Measurements from ENCODE around the gene HEATR1. TPM values are rescaled to one million over a fixed set of nuclear protein-coding genes. Genes with fewer than 3 reads are reported as not detected.

Gene HEATR1
- total and polyA plus RNA-seq, 2 donors (not counting 1 experiment from before 2014, with no cell fraction given), result 6.1 to 50.6 TPM

DNA sequence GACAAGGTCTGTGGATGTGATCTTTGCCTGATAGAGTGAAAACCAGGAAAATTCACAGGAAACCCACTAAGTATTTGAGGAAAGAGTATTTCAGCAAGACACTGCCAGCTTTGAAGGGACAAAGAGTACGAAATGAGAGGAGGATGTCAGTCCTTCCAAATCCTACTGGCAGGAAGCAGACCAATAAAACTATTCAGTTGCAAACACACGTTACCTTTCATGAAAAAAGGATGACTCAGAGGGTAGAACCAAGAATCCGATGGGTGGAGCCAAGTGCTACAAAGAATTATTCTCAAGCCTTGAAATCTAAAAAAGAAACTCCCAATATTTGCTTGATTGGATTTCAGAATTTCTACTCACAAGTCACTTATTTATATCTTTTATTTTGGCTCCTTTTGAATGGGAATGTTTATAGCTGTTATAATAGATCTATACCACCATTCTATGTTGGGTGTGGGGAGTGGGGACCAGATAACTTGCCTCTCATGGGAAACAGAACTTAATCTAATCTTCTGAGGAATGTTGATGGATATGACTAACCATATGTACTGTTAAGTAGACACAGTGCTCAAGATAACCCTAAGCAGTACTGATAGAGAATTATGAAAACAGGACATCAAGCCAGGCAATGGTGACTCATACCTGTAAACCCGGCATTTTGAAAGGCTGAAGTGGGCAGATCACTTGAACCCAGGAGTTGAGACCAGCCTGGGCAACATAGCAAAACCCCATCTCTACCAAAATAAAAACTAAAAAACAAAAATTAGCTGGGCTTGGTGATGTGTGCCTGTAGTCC, 19.3 kb upstream of the HEATR1 start:
- Mint-ChIP-seq H3K4me3 (no peak overlapping the region), H3K27ac (no peak overlapping the region), H3K4me1 (no peaks in the 10 kb centered on the region), H3K27me3 (peaks cover 41% of the 10 kb centered on the region), H3K9me3 (ENCODE audit: insufficient read depth) (peaks cover 7% of the 10 kb centered on the region)
- no peaks in the 10 kb centered on the region for H3K4me1 ChIP-seq (ENCODE audit: control insufficient read depth in 2 of 2, insufficient read depth in 2 of 2, low read length in 2 of 2)
- H3K4me2 ChIP-seq (replicated peaks; ENCODE audit: low read depth, low read length, poor library complexity, severe bottlenecking), result no peak overlapping the region
- POLR2A ChIA-PET, result no interaction called here
- H3K79me2 ChIP-seq (ENCODE audit: control insufficient read depth, insufficient read depth, low read length), result no peaks in the 10 kb centered on the region
- WGBS (ENCODE audit: insufficient coverage), result no CpG with 5 or more reads among the region's 4 CpGs
- peaks cover 0 to 2% (median 1%) of the 10 kb centered on the region in 4 experiments for H3K27me3 ChIP-seq (replicated peaks in 1 of 4; ENCODE audit: control extremely low read depth in 1 of 4, control insufficient read depth in 3 of 4, insufficient read depth in 4 of 4, low read length in 3 of 4)
- no peak for DNase-seq
- TF ChIP-seq, protein P1, sequence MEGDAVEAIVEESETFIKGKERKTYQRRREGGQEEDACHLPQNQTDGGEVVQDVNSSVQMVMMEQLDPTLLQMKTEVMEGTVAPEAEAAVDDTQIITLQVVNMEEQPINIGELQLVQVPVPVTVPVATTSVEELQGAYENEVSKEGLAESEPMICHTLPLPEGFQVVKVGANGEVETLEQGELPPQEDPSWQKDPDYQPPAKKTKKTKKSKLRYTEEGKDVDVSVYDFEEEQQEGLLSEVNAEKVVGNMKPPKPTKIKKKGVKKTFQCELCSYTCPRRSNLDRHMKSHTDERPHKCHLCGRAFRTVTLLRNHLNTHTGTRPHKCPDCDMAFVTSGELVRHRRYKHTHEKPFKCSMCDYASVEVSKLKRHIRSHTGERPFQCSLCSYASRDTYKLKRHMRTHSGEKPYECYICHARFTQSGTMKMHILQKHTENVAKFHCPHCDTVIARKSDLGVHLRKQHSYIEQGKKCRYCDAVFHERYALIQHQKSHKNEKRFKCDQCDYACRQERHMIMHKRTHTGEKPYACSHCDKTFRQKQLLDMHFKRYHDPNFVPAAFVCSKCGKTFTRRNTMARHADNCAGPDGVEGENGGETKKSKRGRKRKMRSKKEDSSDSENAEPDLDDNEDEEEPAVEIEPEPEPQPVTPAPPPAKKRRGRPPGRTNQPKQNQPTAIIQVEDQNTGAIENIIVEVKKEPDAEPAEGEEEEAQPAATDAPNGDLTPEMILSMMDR (IDR thresholded peaks at IDR 0.05), result no peak
- no peak for TF ChIP-seq EZH2 (IDR thresholded peaks at IDR 0.05; ENCODE audit: borderline replicate concordance, insufficient read depth, low read depth, low read length, poor library complexity, severe bottlenecking)
- H3K4me3 ChIP-seq (ENCODE audit: control extremely low read depth in 1 of 5, extremely low read depth in 1 of 5, insufficient read depth in 1 of 5, low read depth in 2 of 5, low read length in 4 of 5), result no peak overlapping the region
- CTCF ChIA-PET, result no interaction called here
- no peaks in the 10 kb centered on the region for H4K20me1 ChIP-seq (ENCODE audit: control insufficient read depth, insufficient read depth, low read length, poor library complexity, severe bottlenecking)
- H3K9ac ChIP-seq (ENCODE audit: low read length), result no peak overlapping the region
- ATAC-seq (ENCODE audit: low read depth), result no peak
- no peaks in the 10 kb centered on the region for H3K36me3 ChIP-seq (replicated peaks in 1 of 2; ENCODE audit: control extremely low read depth in 1 of 2, control insufficient read depth in 1 of 2, extremely low read depth in 1 of 2, insufficient read depth in 2 of 2, low read length in 1 of 2)
- no peak overlapping the region for H3K27ac ChIP-seq (ENCODE audit: low read length in 2 of 2)
- intact Hi-C loops (cut with micrococcal nuclease), result no loop called here
- H3K9me3 ChIP-seq (ENCODE audit: control extremely low read depth in 1 of 3, control insufficient read depth in 2 of 3, insufficient read depth in 1 of 3, low read length in 2 of 3), result peaks cover 0 to 7% (median 5%) of the 10 kb centered on the region in 3 donors
- H2AFZ ChIP-seq (ENCODE audit: insufficient read depth, low read depth, low read length, poor library complexity, severe bottlenecking), result no peak overlapping the region

DNA sequence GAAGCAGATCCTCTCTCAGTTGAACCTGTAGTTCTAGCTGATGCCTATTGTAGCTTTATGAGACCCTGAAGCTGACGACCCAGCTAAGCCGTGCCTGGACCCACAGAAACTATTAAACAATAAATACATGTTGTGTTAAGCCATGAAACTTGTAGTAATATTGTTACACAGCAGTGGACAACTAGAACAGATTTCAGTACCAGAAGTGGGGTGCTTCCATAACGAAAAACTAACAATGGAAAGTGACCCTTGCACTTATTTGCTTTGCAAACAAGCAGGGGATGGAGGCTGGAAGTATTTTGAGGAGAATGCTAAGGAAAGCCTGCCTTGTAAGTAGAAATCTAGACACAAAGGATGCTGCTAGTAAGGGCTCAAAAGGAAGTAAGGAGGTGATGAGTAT, 18.1 kb upstream of the HEATR1 start:
- no peaks in the 10 kb centered on the region for H3K4me1 Mint-ChIP-seq
- H4K20me1 ChIP-seq (ENCODE audit: control insufficient read depth, insufficient read depth, low read length, poor library complexity, severe bottlenecking), result no peaks in the 10 kb centered on the region
- no peak overlapping the region for H3K4me3 ChIP-seq (ENCODE audit: control extremely low read depth in 1 of 5, extremely low read depth in 1 of 5, insufficient read depth in 1 of 5, low read depth in 2 of 5, low read length in 4 of 5)
- CTCF ChIA-PET, result no interaction called here
- 86% methylated on average over 1 of the region's 3 CpGs for WGBS (ENCODE audit: insufficient coverage)
- no peaks in the 10 kb centered on the region for H3K36me3 ChIP-seq (replicated peaks in 1 of 2; ENCODE audit: control extremely low read depth in 1 of 2, control insufficient read depth in 1 of 2, extremely low read depth in 1 of 2, insufficient read depth in 2 of 2, low read length in 1 of 2)
- intact Hi-C loops (cut with micrococcal nuclease), result no loop called here
- peaks cover 45% of the 10 kb centered on the region for H3K27me3 Mint-ChIP-seq
- DNase-seq (no peak), ATAC-seq (ENCODE audit: low read depth) (no peak)
- H3K9ac ChIP-seq (ENCODE audit: low read length), result no peak overlapping the region
- H3K4me2 ChIP-seq (replicated peaks; ENCODE audit: low read depth, low read length, poor library complexity, severe bottlenecking), result no peak overlapping the region
- no peaks in the 10 kb centered on the region for H3K27me3 ChIP-seq (replicated peaks in 1 of 4; ENCODE audit: control extremely low read depth in 1 of 4, control insufficient read depth in 3 of 4, insufficient read depth in 4 of 4, low read length in 3 of 4)
- H3K27ac ChIP-seq (ENCODE audit: low read length in 2 of 2), result no peak overlapping the region
- no peak overlapping the region for H3K27ac Mint-ChIP-seq
- H3K4me1 ChIP-seq (ENCODE audit: control insufficient read depth in 2 of 2, insufficient read depth in 2 of 2, low read length in 2 of 2), result no peaks in the 10 kb centered on the region
- H3K9me3 Mint-ChIP-seq (ENCODE audit: insufficient read depth), result peaks cover 7% of the 10 kb centered on the region
- no peak overlapping the region for H2AFZ ChIP-seq (ENCODE audit: insufficient read depth, low read depth, low read length, poor library complexity, severe bottlenecking)
- POLR2A ChIA-PET, result no interaction called here
- TF ChIP-seq EZH2 (IDR thresholded peaks at IDR 0.05; ENCODE audit: borderline replicate concordance, insufficient read depth, low read depth, low read length, poor library complexity, severe bottlenecking), result no peak
- TF ChIP-seq, protein P1 (IDR thresholded peaks at IDR 0.05), result no peak
- H3K4me3 Mint-ChIP-seq, result no peak overlapping the region
- no peaks in the 10 kb centered on the region for H3K79me2 ChIP-seq (ENCODE audit: control insufficient read depth, insufficient read depth, low read length)
- peaks cover 0 to 7% (median 5%) of the 10 kb centered on the region in 3 donors for H3K9me3 ChIP-seq (ENCODE audit: control extremely low read depth in 1 of 3, control insufficient read depth in 2 of 3, insufficient read depth in 1 of 3, low read length in 2 of 3)

Data from B cell (primary cell).